K562 (cell line): Measurements from ENCODE around the gene ZBTB7A. TPM values are rescaled to one million over a fixed set of nuclear protein-coding genes. Genes with fewer than 3 reads are reported as not detected.

ENCODE experiments used
- ATAC-seq: fragments of 200-7000 bp; cut with Tn5 transposase; 3 replicates; pipeline ENCODE4 v1.9.1; 2020; ENCODE audit warnings: moderate library complexity
- BruUV-seq: library from RNA; stranded (reverse); fragments of 400-500 nt; replicated peaks from 2 replicates; lab custom pipeline; 2021; lab: Mats Ljungman, UMichigan
- CTCF ChIA-PET: fragments of 300-600 bp; formaldehyde crosslinking; extraction: SDS; loops from one replicate; lab custom pipeline; 2021; ENCODE audit warnings: low intra/inter-chr PET ratio; lab: Yijun Ruan, JAX
- POLR2A ChIA-PET: fragments of 300-600, 350-650 bp; sonication (Branson Sonifier 250); formaldehyde crosslinking; extraction: SDS; loops from one replicate; lab custom pipeline; 2021; ENCODE audit warnings: antibody characterized with exemption, inconsistent platforms; lab: Yijun Ruan, JAX
- DNase-seq, 4 experiments: peaks; one replicate each; pipeline versions ENCODE4 v3.0.0 to v3.0.0-alpha.2; 2011 to 2018; ENCODE audit warnings: low spot score in 3 of 4, mixed read lengths in 3 of 4; ENCODE audit errors: extremely low read depth in 1 of 4
- FAIRE-seq: peaks from 2 replicates; lab custom pipeline; 2011; peaks lifted over from hg19 to GRCh38; lab: Jason Lieb, UNC
- H2AFZ ChIP-seq: 2 replicates; pipeline ENCODE4 v1.6.0; 2011; ENCODE audit warnings: low read depth, low read length, control low read depth, inconsistent platforms
- H3K27ac ChIP-seq: fragments of 200-600 bp; 3 replicates; pipeline ENCODE4 v1.8.0; 2011; ENCODE audit warnings: low read depth, mild to moderate bottlenecking, control low read depth, inconsistent platforms, low read length, moderate library complexity, mixed read lengths; ENCODE audit errors: extremely low read depth
- H3K27me3 ChIP-seq, 2 experiments: fragments of 300-600 bp in 1 of 2; 2 replicates in 1 of 2; 3 replicates in 1 of 2; pipeline versions ENCODE4 v1.6.0 to v1.8.0; 2011; ENCODE audit warnings: inconsistent platforms in 2 of 2, low read length in 2 of 2, mild to moderate bottlenecking in 1 of 2, mixed read lengths in 1 of 2, moderate library complexity in 1 of 2; ENCODE audit not compliant: control insufficient read depth in 2 of 2, insufficient read depth in 2 of 2
- H3K36me3 ChIP-seq: fragments of 300-600 bp; 3 replicates; pipeline ENCODE4 v1.8.0; 2011; ENCODE audit warnings: mild to moderate bottlenecking, low read length, inconsistent platforms; ENCODE audit not compliant: control insufficient read depth, insufficient read depth
- H3K4me1 ChIP-seq, 2 experiments: fragments of 200-600 bp in 1 of 2; replicated peaks in 1 of 2; 2 replicates in 1 of 2; 3 replicates in 1 of 2; pipeline versions ENCODE4 v1.5.1 to v1.8.0; 2011; ENCODE audit warnings: inconsistent platforms in 2 of 2, low read length in 2 of 2, mild to moderate bottlenecking in 1 of 2, mixed read lengths in 1 of 2, moderate library complexity in 1 of 2; ENCODE audit not compliant: control insufficient read depth in 2 of 2, insufficient read depth in 2 of 2
- H3K4me2 ChIP-seq: 2 replicates; pipeline ENCODE4 v1.6.1; 2011; ENCODE audit warnings: low read length, control low read depth, inconsistent platforms, mixed read lengths; ENCODE audit not compliant: insufficient read depth
- H3K4me3 ChIP-seq: fragments of 200-600 bp; sonication (generic), shearing (Covaris generic); 2 replicates; pipeline ENCODE4 v1.5.1; 2016; ENCODE audit warnings: control low read depth, inconsistent platforms
- H3K79me2 ChIP-seq: fragments of 200-600 bp; 3 replicates; pipeline ENCODE4 v1.8.0; 2011; ENCODE audit warnings: low read length, inconsistent platforms; ENCODE audit not compliant: control insufficient read depth, insufficient read depth
- H3K9ac ChIP-seq, 2 experiments: 2 replicates each; pipeline versions ENCODE4 v1.6.0 to v1.6.1; 2011; ENCODE audit warnings: low read depth in 2 of 2, low read length in 2 of 2, control low read depth in 1 of 2, inconsistent platforms in 1 of 2, mild to moderate bottlenecking in 1 of 2, mixed read lengths in 1 of 2; ENCODE audit not compliant: insufficient read depth in 1 of 2
- H3K9me1 ChIP-seq: one replicate; pipeline ENCODE4 v1.6.0; 2011; ENCODE audit warnings: inconsistent platforms, mild to moderate bottlenecking, low read length, moderate library complexity; ENCODE audit not compliant: control insufficient read depth, insufficient read depth
- H3K9me3 ChIP-seq: replicated peaks from 2 replicates; pipeline ENCODE4 v1.5.1; 2011; ENCODE audit warnings: low read depth, low read length, inconsistent platforms; ENCODE audit not compliant: control insufficient read depth, insufficient read depth
- H4K20me1 ChIP-seq: replicated peaks from 2 replicates; pipeline ENCODE4 v1.6.1; 2011; ENCODE audit warnings: low read length, inconsistent platforms, mixed read lengths; ENCODE audit not compliant: control insufficient read depth, insufficient read depth
- CCAR2 ChIP-seq: fragments of 200-400 bp; formaldehyde crosslinking; IDR thresholded peaks from 2 replicates; pipeline ENCODE4 v1.6.1; 2017; ENCODE audit warnings: mild to moderate bottlenecking, low read depth, low read length
- CTBP1 ChIP-seq: fragments of 450-650 bp; IDR thresholded peaks from 2 replicates; pipeline ENCODE4 v1.6.1; 2016; ENCODE audit warnings: borderline replicate concordance
- ETV5 ChIP-seq: sonication (generic); formaldehyde crosslinking; IDR thresholded peaks from 2 replicates; pipeline ENCODE4 v1.4.0; 2020; ENCODE audit warnings: low read depth, mild to moderate bottlenecking, missing genetic modification reagents
- FOXJ3 ChIP-seq: sonication (generic); formaldehyde crosslinking; IDR thresholded peaks from 2 replicates; pipeline ENCODE4 v1.4.0; 2020; ENCODE audit warnings: mild to moderate bottlenecking, missing genetic modification reagents
- MCM7 ChIP-seq, 2 experiments: fragments of 450-650 bp; IDR thresholded peaks; 2 replicates each; pipeline ENCODE4 v1.6.1; 2016 to 2018
- MEF2D ChIP-seq: conservative IDR thresholded peaks from 2 replicates; pipeline ENCODE4 v1.6.1; 2016; ENCODE audit warnings: low read depth, missing genetic modification characterization, missing compliant biosample characterization
- MTA2 ChIP-seq: fragments of 450-650 bp; IDR thresholded peaks from 2 replicates; pipeline ENCODE4 v1.6.1; 2016; ENCODE audit warnings: low read depth
- NCOA2 ChIP-seq, 2 experiments: fragments of 450-650 bp; IDR thresholded peaks; 2 replicates each; pipeline ENCODE4 v1.6.1; 2018; ENCODE audit warnings: mild to moderate bottlenecking in 2 of 2, moderate library complexity in 1 of 2; ENCODE audit not compliant: partially characterized antibody in 2 of 2
- NR1H2 ChIP-seq: sonication (generic); formaldehyde crosslinking; IDR thresholded peaks from 2 replicates; pipeline ENCODE4 v1.4.0; 2020; ENCODE audit warnings: mild to moderate bottlenecking, missing genetic modification reagents
- POLR2G ChIP-seq: fragments of 200-400 bp; formaldehyde crosslinking; IDR thresholded peaks from 2 replicates; pipeline ENCODE4 v1.6.1; 2017; ENCODE audit warnings: low read depth, mild to moderate bottlenecking, antibody characterized with exemption, low read length, moderate library complexity
- PPARD ChIP-seq: fragments of 250-450 bp; sonication (Bioruptor Pico); IDR thresholded peaks from 2 replicates; pipeline ENCODE4 v1.8.0; 2022; ENCODE audit warnings: inconsistent platforms, mild to moderate bottlenecking, moderate library complexity
- SIN3A ChIP-seq, 2 experiments: fragments of 150-350 bp in 1 of 2; IDR thresholded peaks; 2 replicates each; pipeline ENCODE4 v1.6.1; 2011 to 2016; ENCODE audit warnings: borderline replicate concordance in 2 of 2, low read depth in 2 of 2, low read length in 2 of 2, mild to moderate bottlenecking in 2 of 2, moderate library complexity in 2 of 2; ENCODE audit not compliant: control insufficient read depth in 1 of 2
- SRSF7 ChIP-seq: fragments of 200-400 bp; formaldehyde crosslinking; optimal IDR thresholded peaks from 2 replicates; pipeline ENCODE3; 2017; ENCODE audit warnings: mild to moderate bottlenecking, low read depth, low read length
- ZFPM2 ChIP-seq: fragments of 250-450 bp; sonication (Bioruptor Pico); IDR thresholded peaks from 2 replicates; pipeline ENCODE4 v1.5.1; 2022; ENCODE audit warnings: mild to moderate bottlenecking
- ZKSCAN1 ChIP-seq: fragments of 150-350 bp; IDR thresholded peaks from 2 replicates; pipeline ENCODE4 v1.6.1; 2016; ENCODE audit warnings: low read depth, low read length
- ZNF217 ChIP-seq: sonication (generic); formaldehyde crosslinking; IDR thresholded peaks from 2 replicates; pipeline ENCODE4 v1.8.0; 2022; ENCODE audit warnings: mild to moderate bottlenecking, missing genetic modification reagents
- ZNF785 ChIP-seq: fragments of 250-450 bp; sonication (Bioruptor Pico); IDR thresholded peaks from 2 replicates; pipeline ENCODE4 v1.4.0; 2020; ENCODE audit warnings: mild to moderate bottlenecking
- WGBS: fragments of 100-300 bp; shearing (Covaris generic); methylation state at CpG from one replicate; pipeline ENCODE4 v1.1.6; 2016; ENCODE audit warnings: low coverage, mixed read lengths; ENCODE audit not compliant: insufficient coverage; ENCODE audit errors: missing lambda C conversion rate; 5-methylcytosine and 5-hydroxymethylcytosine counted together
- in situ Hi-C: fragments of 300-500 bp; cut with MboI; formaldehyde crosslinking; loops from 4 replicates; pipeline ENCODE4 v1.15.0; 2018; ENCODE audit warnings: inconsistent platforms, mixed read lengths
- intact Hi-C: fragments of 100-400 bp; cut with micrococcal nuclease; formaldehyde crosslinking; loops from 2 replicates; pipeline ENCODE4 v1.14.2; 2022
- polyA plus RNA-seq, 8 experiments: library from polyadenylated mRNA; depleted of rRNA in 4 of 8; stranded (reverse) in 5 of 8; unstranded in 3 of 8; fragments of >200 nt; fragmentation: Nextera tagmentation in 2 of 8; fragmentation: Illumina TruSeq in 1 of 8; extraction: Ambion mirVana in 2 of 8; extraction: Trizol in 1 of 8; gene quantifications; 2 replicates each; pipeline versions ENCODE4 v1.2.1 to v1.2.3, GENCODE V29; 2011 to 2014; ENCODE audit warnings: inconsistent platforms in 1 of 8, missing spikeins in 1 of 8
- total RNA-seq, 7 experiments: library from RNA; depleted of rRNA in 6 of 7; stranded (reverse); fragments of >200 nt in 6 of 7; fragmentation: Illumina TruSeq in 2 of 7; extraction: Trizol in 2 of 7; gene quantifications; 2 replicates each; pipeline versions ENCODE4 v1.2.1 to v1.2.3, GENCODE V29; 2011 to 2021; ENCODE audit warnings: low replicate concordance in 1 of 7

The ZBTB7A gene
- total and polyA plus RNA-seq, 9 of the 15 experiments (the other 6 are each of a cell fraction or from before 2014, with no cell fraction given) = 0.11 to 34.0 (median 4.6) TPM

- BruUV-seq = no TSS peak
Observed at GRCh38 chr19:4094291-4094690, 27.6 kb upstream of the ZBTB7A start.

More at GRCh38 chr19:4094291-4094690, 27.6 kb upstream of the ZBTB7A start:
- no peak overlapping the region for H3K4me3 ChIP-seq
- no peak overlapping the region for H2AFZ ChIP-seq
- H3K27ac ChIP-seq = no peak overlapping the region
- no peaks in the 10 kb centered on the region for H3K79me2 ChIP-seq
- H3K36me3 ChIP-seq = peaks cover 70% of the 10 kb centered on the region; the same call in 2 of the 3 replicates
- H3K4me1 ChIP-seq = peaks cover under 1 to 38% of the 10 kb centered on the region in 2 experiments; a peak in 4 of 5 replicates
- no peaks in the 10 kb centered on the region for H3K9me1 ChIP-seq
- ATAC-seq (no peak), FAIRE-seq (no peak), DNase-seq (no peak)
- WGBS = 98% methylated on average over 18 of the region's 19 CpGs
- TF ChIP-seq MEF2D (tag) (no peak), CCAR2 (no peak), SIN3A (IDR thresholded peaks at IDR 0.05; ENCODE audit: borderline replicate concordance in 2 of 2, control insufficient read depth in 1 of 2, low read depth in 2 of 2, low read length in 2 of 2) (no peak), ZFPM2 (no peak), NCOA2 (IDR thresholded peaks at IDR 0.05; ENCODE audit: partially characterized antibody in 2 of 2) (no peak), SRSF7 (no peak), CTBP1 (no peak), MCM7 (IDR thresholded peaks at IDR 0.05) (no peak), POLR2G (no peak), ZNF217 (CRISPR knock-in tag) (no peak), PPARD (CRISPR knock-in tag) (no peak), MTA2 (no peak), ZKSCAN1 (no peak), NR1H2 (no peak), ZNF785 (CRISPR knock-in tag) (no peak), FOXJ3 (CRISPR knock-in tag) (no peak), ETV5 (CRISPR knock-in tag) (no peak)
- in situ Hi-C loops (no loop called here), intact Hi-C loops (no loop called here)
- CTCF ChIA-PET = no interaction called here
- H4K20me1 ChIP-seq = no peaks in the 10 kb centered on the region
- H3K4me2 ChIP-seq = no peak overlapping the region
- H3K9ac ChIP-seq = no peak overlapping the region
- POLR2A ChIA-PET = interaction anchor here (1.1 to 2.5 kb wide), 2 partner anchors 12 to 26 kb away, joined by 3 to 13 read pairs; no protein-coding TSS in a partner anchor
- no peaks in the 10 kb centered on the region for H3K9me3 ChIP-seq
- no peaks in the 10 kb centered on the region for H3K27me3 ChIP-seq
